Nucleus accumbens (tissue), 56 donors: ENCODE data around the gene ASXL3.

Experiments used
- DNase-seq, 56 donors: peaks; one replicate each; lab custom pipeline; 2025; lab: John Stamatoyannopoulos, UW

Gene ASXL3

DNA sequence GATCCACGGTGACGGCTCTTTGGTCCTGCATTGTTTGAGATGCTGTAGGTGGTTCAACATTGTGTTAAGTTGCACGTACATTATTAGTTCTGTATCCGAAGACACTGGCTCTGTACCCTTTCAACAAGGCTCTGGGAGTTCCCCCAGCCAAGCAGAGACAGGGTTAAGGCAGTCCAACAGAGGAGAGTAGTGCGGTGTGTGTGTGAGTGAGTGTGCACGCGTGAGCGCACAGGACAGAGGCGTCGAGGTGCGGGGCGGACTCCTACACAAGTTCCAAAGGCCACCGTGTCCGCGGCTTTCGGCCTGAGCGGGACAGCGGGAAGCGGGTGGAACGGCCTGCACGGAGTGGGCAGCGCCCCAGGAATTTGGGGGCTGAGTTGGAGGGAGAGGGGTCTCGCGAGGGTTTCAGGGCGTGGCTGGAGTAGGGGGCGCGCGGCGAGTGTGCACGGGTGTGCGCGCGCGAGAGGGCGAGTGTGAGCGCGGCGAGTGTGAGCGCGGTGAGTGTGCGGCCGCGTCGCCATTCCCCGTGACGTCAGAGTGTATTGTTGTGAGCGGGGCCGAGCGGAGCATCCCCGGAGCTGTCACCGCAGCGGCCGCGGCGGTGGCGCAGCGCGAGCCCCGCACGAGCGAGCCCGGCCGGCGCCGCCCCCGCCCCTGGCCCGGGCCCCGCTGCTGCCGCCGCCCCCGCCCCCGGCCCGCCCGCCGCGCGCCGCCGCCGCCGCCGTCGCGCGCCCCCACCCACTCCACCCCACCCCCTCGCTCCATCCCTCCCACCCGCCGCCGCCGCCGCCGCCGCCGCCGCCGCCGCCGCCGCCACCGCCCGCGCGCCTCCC is at the start of gene ASXL3:
TSS of gene ASXL3 (plus strand) at position 535 of the 833 bp plus-strand sequence. CDS start 413 bp downstream, outside the sequence.
- peak in 50 of 56 donors; percentile 4 to 85 (median 50) for DNase-seq

DNA sequence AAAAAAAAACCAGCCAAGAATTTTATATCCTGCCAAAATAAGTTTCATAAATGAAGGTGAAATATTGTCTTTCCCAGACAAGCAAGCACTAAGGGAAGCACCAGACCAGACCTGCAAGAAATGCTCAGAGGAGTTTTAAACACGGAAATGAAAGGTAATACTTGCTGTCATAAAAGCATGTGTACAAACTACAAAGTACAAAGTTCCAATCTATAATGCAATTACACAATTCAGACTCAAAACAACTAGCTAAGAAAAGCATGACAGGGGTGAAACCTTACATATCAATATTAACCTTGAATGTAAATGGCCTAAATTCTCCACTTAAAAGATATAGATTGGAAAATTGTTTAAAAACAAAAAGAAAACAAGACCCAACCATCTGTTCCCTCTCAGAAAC is 45.0 kb upstream of the ASXL3 start:
- no peak for DNase-seq

DNA sequence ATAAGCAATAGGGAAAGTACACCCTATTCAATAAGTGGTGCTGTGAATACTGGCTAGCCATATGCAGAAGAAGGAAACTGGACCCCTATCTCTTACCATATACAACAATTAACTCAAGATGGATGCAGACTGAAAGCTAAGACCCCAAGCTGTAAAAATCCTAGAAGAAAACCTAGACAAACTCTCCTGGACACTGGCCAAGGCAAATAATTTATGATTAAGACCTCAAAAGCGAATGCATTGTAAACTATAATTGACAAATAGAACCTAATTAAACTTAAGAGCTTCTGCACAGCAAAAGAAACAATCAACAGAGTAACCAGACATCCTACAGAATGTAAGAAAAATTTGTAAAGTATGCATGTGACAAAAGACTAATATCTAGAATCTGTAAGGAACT is 41.1 kb upstream of the ASXL3 start:
- no peak for DNase-seq

DNA sequence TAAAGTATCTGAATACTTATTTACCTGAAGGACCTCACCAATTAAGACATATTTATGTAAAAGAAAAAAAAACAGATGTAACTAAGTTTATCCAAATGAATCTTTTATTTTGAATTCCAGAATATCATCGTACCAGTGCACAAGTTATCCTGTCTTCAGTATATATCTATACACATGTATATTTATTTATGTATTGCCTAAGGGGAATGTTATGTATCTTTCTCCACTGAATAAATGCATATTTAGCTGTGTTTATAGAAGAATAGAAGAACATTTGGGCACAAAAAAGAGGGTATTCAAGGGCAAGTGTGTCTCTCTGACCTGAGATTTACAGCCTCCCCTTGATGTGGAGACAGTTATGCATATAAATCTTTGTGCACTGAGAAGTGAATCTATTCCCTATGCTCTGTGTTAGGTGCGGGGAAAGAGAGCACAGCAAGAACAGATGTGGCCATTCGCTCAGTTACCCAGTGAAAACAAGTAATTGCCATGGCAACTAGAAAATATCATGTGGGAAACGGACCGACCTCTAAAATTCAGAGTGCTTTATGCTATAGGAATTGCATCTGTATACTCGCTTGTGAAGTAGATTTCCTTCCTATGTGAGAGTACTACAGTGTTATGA is 39.5 kb upstream of the ASXL3 start:
- no peak for DNase-seq

DNA sequence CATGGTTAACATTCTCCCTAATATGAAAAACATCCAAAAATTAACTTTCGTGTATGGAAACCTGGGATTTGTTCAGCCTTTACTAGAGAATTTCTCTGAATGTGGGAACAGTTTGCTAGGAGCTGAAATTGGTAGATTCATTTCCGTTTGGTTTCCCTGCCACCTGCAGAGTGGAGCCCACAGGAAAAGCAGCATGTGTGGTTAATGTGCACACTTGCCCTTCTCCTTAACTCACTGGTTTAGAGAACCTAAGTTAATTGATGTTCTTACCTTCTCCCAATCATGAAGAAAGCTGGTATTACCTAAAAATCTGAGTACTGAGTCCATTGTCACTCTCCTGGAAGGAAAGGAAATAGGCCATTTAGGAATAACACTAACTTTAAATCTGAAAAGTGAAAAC is 37.6 kb upstream of the ASXL3 start:
- no peak for DNase-seq

DNA sequence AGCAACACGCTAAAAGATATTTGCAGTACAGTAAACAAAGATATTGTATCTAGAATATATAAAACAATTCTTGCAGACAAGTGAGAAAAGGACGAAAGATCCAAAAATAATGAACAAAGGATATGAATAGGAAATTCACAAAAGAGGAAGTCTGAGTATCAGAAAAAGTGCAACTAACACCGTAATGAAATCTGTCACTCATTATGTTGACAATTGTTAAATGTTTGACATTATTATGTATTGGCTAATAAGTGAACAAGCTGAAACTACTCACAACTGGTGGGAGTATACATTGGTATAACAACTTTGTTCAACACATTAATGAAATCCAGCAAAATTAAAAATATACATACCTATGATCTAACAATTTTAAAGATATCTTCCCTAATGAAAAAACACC is 36.7 kb upstream of the ASXL3 start:
- no peak for DNase-seq

DNA sequence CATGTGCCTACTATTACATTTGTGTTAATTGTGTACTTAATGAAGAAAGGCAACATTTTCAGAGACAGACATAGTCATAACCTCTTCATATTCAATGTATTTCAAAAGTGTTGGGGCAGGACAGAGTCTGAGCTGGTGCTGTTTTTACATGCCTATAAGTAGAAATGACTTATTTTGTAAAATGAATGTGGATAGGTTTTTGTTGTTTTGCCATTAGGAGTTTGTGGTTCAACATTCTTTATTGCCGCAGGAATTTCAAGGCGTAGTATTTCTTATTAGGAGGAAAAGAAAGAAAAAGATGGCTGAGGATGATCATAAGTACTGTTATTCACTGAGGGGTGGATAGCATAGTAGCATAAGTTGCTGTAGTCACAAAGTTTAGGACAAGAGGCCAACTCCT is 21.2 kb upstream of the ASXL3 start:
- no peak for DNase-seq

DNA sequence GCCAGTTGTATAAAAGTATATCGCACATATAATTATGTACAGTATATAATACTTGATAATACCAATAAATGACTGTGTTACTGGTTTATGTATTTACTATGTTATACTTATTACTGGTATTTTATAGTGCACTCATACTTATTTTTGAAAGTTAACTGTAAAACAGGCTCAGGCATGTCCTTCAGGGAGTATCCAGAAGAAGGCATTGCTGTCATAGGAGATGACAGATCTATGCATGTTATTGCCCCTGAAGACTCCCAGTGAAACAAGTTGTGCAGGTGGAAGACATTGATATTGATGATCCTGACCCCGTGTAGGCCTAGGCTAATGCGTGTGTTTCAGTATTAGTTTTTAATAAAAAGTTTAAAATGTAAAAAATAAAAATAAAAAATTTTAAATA is 20.3 kb upstream of the ASXL3 start:
- DNase-seq = no peak

DNA sequence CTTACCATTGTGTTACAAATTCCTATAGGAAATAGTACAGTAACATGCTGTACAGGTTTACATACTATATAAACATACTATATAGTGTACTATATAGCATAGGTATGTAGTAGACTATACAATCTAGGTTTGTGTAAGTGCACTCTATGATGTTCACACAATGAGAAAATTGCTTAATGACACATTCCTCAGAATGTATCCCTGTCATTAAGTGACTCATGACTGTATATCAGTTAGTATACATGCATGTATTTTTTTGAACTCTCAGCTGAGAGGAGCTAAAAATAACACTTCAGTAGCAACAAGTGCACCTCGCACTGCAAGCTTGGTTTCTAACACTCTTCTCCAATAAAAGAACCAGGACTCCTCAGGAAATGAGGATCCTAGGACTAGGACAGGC is 19.5 kb upstream of the ASXL3 start:
- DNase-seq = no peak

DNA sequence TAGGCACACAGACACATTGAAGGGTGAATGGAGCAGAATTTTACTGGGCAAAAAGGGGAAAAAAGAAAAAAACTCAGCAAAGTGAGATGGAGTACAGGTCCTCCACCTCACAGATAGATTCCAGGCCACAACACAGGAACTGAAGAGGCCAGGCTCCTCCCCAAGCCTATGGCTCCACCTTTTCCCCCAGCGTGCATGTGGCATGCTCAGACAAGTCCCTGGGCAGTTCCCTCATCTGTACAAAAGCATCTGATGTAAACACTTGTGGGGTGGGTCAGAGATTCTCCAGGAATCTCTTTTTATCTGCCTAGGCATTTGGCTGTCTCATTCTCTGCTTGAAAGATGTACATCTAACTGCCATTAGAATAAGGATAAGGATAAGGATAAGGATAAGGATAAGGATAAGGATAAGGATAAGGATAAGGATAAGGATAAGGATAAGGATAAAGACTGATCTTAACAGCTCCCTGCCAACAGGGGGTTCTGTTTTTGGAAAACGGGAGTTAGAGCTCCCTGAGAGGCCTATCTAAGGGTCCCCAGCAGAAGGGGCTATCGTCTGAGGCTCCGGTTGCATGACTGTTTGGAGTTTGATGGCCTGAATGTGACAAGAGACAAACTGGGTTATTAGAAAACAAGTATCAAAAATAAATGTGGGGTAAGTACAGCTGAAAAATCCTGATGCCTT is 17.2 kb upstream of the ASXL3 start:
- no peak for DNase-seq

DNA sequence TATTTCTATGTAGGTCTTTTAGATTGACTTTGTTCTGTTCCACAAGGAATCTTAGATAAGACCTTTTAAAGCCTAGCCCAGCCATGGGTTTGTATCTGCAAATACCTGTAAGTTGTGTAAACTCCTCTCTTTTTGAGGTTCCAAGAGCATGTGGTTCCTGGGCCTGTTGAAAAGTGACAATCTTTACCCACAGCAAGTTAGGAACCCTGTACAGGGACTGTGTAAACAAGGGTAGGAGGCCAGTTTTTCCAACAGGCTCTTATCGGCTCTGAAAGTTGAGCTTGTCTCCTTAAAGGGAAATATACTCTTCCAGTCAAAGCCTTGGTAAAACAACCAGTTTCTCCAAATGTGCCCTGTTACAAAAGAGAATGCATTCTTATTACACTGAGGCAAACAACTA is 15.3 kb upstream of the ASXL3 start:
- no peak for DNase-seq

DNA sequence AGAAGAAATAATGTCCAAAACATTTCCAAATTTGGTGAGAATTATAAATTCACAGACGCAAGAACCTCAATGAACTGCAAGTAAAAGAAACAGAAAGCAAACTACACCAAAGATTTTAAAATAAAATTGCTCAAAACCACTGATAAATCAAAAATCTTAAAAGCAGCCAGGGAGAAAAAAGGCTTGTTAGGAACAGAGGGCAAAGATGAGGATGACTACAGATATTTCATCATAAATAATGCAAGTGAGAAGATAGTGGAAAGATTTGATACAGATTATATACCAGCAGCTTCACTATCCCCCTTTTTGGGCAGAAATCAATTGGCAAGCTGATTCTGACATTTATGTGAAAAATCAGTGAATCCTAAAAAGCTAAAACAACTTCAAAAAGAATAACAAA is 10.3 kb upstream of the ASXL3 start:
- DNase-seq = no peak

DNA sequence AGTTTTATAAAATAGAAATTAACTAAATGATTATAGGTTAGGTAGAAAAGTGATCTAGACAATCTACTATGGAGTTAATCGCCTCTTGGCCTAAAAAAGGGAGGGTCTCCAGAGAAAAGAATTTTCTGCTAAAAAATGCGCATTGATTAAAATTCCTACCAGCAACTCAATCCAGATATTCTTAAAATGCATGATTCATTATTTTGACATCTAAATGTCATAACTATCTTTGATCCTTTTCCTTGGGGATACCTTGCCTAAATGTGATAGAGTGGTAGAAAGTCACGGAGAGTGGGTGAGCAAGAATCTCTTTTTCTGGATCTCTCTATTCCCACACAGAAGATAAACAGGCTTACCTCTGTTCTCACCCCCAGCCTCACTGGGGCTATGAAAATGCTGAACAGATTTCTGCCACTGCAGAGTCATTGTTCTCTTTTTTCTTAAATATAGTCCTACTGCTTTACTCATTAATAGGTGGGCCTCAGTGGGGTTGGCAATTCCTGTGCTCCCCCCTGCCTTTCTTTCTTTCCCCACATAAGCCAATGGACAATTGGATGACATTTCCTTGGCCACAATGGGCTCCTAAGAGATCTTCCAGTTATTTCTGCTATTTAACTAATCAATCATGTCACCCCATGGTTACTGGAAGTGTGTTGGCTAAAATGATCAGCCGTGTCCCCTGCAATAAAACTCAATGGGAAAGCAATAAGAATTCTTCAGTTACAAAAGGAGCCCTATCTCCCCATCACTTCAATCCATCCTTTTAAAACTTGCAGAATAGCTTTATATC is 5.8 kb upstream of the ASXL3 start:
- DNase-seq = no peak

DNA sequence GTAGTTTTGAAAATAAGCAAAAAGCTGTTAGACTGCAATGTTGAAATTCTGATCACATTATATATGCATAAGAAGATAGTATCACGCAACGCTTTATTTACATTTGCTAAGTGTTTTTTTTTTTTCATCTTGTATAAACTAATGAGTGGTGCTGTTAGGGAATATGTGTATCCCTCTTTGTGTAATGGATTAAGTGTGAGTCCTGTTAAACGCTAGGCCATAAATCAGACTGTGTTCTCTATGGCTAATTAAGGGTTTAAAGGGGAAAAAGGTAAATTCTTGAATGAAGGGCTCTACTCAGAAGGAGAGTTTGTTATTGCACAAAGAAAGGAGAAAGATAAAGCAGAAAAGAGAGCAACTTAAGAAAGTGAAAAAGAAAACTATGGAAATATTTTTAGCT is 4.8 kb upstream of the ASXL3 start:
- DNase-seq = no peak

DNA sequence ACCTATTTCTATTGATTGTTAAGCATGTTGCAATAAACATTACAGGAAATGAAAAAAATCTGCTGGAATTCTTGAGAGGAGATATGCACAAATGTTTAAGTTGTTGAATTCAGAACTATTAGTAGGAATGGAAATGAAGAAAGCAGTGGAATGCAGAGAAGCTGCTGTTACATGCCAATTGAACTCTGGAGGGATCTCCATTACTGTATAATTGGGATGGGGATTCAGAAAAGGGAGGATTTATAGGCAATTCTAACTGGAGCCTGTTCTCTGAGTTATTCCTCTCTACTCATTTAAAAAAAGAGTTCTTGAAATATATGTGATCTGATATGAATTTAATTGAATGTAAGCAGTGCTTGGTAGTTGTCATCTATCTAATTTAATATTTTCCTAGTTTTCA is 2.6 kb upstream of the ASXL3 start:
- DNase-seq = no peak

DNA sequence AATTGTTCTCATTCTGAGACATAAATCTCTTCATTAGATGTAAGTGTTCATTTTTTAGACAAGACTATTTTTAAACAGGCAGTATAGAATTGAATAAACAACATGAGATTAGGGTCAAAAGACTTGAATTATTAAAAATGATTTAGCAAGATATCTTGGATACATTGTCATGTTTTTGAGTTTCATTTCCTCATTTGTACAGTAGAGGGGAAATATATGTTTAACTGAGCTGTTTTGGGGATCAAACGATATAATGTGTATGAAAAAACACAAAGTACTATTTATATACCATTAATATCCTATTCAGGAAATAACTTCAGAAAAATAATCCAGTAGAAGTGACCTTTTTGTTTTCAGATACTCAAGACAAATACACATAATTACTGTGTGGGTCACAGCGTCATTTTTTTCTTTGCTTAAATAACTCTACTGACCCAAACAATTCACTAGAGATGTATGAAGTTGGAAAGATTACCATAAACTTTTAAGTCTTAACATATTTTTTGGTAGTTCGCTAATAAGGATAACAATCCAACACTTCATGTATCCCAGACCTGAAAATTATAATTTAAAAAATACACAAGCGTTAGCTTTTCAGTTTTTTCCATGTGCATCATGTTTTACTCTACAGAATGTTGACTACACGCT is 896 bp upstream of the ASXL3 start:
- DNase-seq = no peak

DNA sequence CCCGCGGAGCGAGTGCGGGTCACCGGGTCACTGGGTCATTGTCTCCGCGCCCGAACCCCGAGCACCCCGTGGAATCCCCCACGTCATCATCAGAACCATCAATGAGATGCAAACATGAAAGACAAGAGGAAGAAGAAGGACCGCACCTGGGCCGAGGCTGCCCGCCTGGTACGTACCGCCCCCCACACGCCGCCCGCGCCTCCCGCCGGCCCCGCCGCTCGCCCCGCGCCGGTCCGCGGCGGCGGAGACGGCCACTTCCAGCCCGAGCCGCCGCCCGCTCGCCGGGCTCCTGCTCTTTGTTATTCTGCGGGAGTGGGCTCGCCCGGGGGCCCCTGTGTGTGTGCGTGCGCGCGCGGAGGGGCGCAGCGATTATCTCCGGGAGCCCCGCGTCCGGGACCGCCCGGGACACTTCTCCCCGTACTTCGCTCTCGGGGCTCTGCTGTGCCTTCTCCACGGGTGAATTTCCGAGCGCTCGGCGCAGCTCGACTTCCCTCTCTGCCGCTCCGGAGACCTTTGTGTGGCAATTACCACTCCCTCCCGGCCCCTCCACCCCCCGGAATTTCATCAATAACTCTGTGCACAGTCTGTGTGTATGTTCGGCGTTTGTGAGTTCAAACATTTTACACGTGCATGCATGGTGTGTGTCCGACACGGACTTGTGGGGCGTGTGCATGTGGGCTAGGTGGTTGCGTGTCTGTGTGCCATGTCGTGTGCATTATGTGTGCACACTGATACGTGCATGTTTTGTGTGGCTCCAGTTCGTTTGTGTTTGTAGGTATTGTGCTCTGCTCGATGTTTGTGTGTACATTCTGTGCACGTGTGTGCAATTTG is 714 bp downstream of the ASXL3 start:
- DNase-seq = peak in 45 of 56 donors; percentile 6 to 75 (median 50)

DNA sequence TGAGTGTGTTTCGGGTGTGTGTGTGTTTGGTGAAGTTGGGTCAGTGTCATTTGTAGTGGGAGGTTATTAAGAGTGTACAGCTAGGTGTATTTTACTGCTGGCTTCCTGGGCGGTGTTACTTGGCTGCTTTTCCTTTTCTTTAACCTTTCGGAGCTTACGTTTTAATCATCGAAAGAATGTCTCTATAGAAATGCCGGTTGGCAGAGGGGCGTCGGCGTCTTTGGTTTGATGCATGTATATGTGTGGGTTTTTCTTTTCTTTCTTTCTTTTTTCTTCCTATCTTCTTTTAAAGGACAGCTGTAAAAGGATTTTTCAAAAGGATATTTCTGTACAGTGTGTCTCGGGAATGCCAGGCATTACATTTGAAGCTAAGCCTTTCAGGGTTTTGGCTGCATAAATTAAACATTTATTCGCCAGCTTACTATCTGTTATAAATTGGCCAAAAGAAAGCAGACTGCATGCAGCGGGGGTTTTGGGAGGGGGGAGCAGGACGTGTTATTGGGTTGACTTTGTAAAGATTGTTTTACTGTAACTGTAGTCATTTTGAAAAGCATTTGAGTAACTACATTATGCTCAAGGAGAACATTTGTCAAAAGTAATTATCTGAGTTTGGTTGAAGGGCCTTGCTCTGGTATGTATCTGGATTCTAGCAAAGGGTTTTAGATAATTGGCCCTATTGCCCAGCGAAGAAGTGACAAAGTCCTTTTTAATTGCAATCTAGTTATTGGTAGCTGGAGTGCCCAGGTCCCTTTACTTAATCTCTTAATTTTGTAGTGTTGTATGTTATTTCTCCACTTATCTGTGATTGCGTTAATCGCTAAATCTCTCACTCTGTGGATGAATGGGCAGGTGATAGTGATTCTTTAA is 1.6 kb downstream of the ASXL3 start:
- peak in 4 of 56 donors; percentile 6 to 68 (median 13) for DNase-seq
